ENCODE results near the gene PRAMEF9.

The PRAMEF9 gene

DNA sequence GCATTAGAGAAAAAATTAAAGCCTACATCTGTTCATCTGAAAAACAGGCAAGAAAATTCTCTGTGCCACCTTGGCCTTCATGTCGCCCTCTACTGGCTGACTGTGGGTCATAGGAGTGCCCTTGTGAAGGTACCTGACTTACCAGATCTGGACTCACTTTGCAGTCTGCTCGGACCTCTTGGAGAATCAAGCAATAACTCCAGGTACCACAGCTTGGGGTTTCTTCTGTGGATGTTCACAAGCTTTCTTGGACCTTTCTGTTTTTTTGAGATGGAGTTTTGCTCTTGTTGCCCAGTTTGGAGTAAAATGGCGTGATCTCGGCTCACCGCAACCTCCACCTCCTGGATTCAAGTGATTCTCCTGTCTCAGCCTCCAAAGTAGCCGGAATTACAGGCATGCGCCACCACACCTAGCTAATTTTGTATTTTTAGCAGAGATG lies 56.7 kb downstream of the PRAMEF9 start:
- no peaks in the 10 kb centered on the region for H3K4me1 ChIP-seq (ENCODE audit: control insufficient read depth, insufficient read depth, low read length)
- no peak overlapping the region for H3K4me2 ChIP-seq (ENCODE audit: low read length)
- H3K9me3 ChIP-seq (replicated peaks; ENCODE audit: low read length): peaks cover 15% of the 10 kb centered on the region

More for the DNA sequence above, 56.7 kb downstream of the PRAMEF9 start:
- no peak overlapping the region for H3K9ac ChIP-seq (ENCODE audit: low read depth, low read length)
- no peaks in the 10 kb centered on the region for H3K27me3 ChIP-seq (ENCODE audit: control insufficient read depth, insufficient read depth, low read length)
- H3K36me3 ChIP-seq (ENCODE audit: insufficient read depth, low read length): no peaks in the 10 kb centered on the region
- H3K4me3 ChIP-seq (ENCODE audit: low read length): no peak overlapping the region

All from skeletal muscle satellite cell (primary cell).